ENCODE results near the gene ERI2.

Gene ERI2

GRCh38 chr16:20844588-20844987, 38.3 kb upstream of the ERI2 start (continued):
- TF ChIP-seq TRIM28 (IDR thresholded peaks at IDR 0.05; ENCODE audit: borderline replicate concordance, low read length), result no peak
- TF ChIP-seq GLIS1 (tag by site-specific recombination; IDR thresholded peaks at IDR 0.05), result no peak
- no peak for TF ChIP-seq ZNF521 (tag by site-specific recombination; IDR thresholded peaks at IDR 0.05)
- no peak for TF ChIP-seq ZNF266 (tag by site-specific recombination; IDR thresholded peaks at IDR 0.05; ENCODE audit: low read depth)
- no peak for TF ChIP-seq ZNF548 (tag by site-specific recombination; IDR thresholded peaks at IDR 0.05)
- no peak for TF ChIP-seq ZNF211 (tag by site-specific recombination; IDR thresholded peaks at IDR 0.05; ENCODE audit: low read depth)
- TF ChIP-seq ZNF610 (tag by site-specific recombination; IDR thresholded peaks at IDR 0.05; ENCODE audit: borderline replicate concordance), result no peak
- no peak for TF ChIP-seq ZNF747 (tag by site-specific recombination; IDR thresholded peaks at IDR 0.05)
- no peak for TF ChIP-seq TCF7L2 (IDR thresholded peaks at IDR 0.05; ENCODE audit: borderline replicate concordance, low read depth, low read length)

- no peaks in the 10 kb centered on the region for H3K4me1 ChIP-seq (ENCODE audit: control insufficient read depth, insufficient read depth, low read length)
- H3K27ac ChIP-seq (ENCODE audit: extremely low read depth, low read depth, low read length), result no peak overlapping the region
- H3K4me3 ChIP-seq (ENCODE audit: low read depth, low read length), result no peak overlapping the region
- POLR2A ChIA-PET, result no interaction called here
- CTCF ChIA-PET, result interaction anchor here (0.9 kb wide), 1 partner anchor 9 kb away, joined by 3 read pairs; no protein-coding TSS in a partner anchor
- no peaks in the 10 kb centered on the region for H3K9me3 ChIP-seq (ENCODE audit: control insufficient read depth, insufficient read depth, low read depth, low read length)
- H3K36me3 ChIP-seq (ENCODE audit: control insufficient read depth in 2 of 2, insufficient read depth in 1 of 2, low read length in 2 of 2), result peaks cover 10 to 86% of the 10 kb centered on the region in 2 experiments
- TF ChIP-seq REST (tag by site-specific recombination; IDR thresholded peaks at IDR 0.05) (no peak), ZNF37A (tag by site-specific recombination; IDR thresholded peaks at IDR 0.05) (no peak), ZBTB8A (tag by site-specific recombination; IDR thresholded peaks at IDR 0.05) (no peak), ZNF148 (tag by site-specific recombination; IDR thresholded peaks at IDR 0.05; ENCODE audit: borderline replicate concordance) (no peak), ZNF777 (tag by site-specific recombination; IDR thresholded peaks at IDR 0.05; ENCODE audit: borderline replicate concordance) (no peak), ZBTB49 (tag by site-specific recombination; IDR thresholded peaks at IDR 0.05; ENCODE audit: low read depth) (no peak), PRDM1 (tag by site-specific recombination; IDR thresholded peaks at IDR 0.05) (no peak), MZF1 (tag by site-specific recombination; IDR thresholded peaks at IDR 0.05; ENCODE audit: borderline replicate concordance) (no peak), ZNF501 (tag by site-specific recombination; IDR thresholded peaks at IDR 0.05) (no peak), ZNF521 (tag by site-specific recombination; IDR thresholded peaks at IDR 0.05) (no peak), ZNF639 (tag by site-specific recombination; IDR thresholded peaks at IDR 0.05) (no peak), SALL2 (tag by site-specific recombination; IDR thresholded peaks at IDR 0.05; ENCODE audit: borderline replicate concordance) (no peak), ZNF707 (tag by site-specific recombination; IDR thresholded peaks at IDR 0.05) (no peak)
Observed at GRCh38 chr16:20844054-20844453, 37.8 kb upstream of the ERI2 start.

Data from HEK293 (cell line).